ENCODE data around the gene PABPN1L.

PABPN1L gene

DNA sequence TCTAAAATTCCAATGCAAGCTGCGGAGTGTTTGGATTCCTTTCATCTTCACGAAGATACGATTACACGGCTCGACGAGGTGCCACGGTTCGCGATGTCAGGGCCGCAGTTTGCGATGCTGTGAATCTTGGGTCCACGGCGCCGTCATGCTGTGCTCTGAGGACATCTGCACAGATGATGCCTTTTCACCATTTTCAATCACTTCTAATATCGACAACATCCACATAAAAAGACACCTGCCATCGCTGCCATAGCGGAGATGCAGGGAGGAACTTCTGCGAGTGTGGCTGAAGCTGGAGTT, 47.9 kb downstream of the PABPN1L start:
- no peak for TF ChIP-seq CTCF (IDR thresholded peaks at IDR 0.05; ENCODE audit: low read depth, low read length)
- no peak overlapping the region for H3K4me3 ChIP-seq (ENCODE audit: low read depth, low read length)
- no peak for DNase-seq (ENCODE audit: low read depth, low spot score)
- in situ Hi-C loops (cut with HindIII; ENCODE audit: low sequenced_read_pairs): no loop called here

DNA sequence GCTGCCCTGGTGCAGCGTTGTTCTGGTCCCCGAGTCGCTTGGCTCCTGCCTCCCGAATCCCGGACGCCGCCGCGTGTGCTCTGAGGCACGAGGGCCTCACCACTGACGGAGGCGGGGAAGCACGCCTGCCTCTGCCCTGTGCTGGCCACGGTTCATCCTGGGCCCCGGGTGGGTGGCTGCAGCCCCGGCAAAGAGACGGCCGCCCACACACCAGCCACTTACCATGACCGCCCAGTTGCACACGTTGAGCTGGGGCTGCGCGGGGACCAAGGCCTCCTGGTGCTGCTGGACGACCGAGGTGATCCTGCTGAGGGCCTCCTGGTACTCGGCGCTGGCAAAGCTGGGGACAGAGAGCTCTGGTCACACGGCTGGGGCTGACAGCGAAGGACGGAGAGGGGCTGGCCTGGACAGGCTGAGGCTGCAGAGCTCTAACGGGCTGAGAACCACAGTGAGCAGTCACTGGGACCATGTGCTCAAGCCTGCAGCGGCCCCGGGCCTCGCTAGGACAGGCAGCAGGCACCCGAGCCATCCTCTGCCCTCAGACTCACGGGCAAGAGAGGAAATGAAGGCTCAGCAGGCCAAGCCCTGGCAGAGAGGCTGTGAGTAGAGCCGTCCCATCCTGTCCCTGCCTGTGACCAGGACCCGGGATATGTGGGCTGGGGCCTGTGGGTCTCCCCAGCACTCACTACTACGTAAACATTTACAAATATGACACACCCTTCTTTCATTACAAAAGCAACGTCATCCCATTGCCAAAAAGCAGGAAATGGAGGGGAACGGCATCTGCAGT, 48.5 kb downstream of the PABPN1L start:
- in situ Hi-C loops (cut with HindIII; ENCODE audit: low sequenced_read_pairs): no loop called here
- TF ChIP-seq CTCF (IDR thresholded peaks at IDR 0.05; ENCODE audit: low read depth, low read length): no peak
- no peak overlapping the region for H3K4me3 ChIP-seq (ENCODE audit: low read depth, low read length)
- no peak for DNase-seq (ENCODE audit: low read depth, low spot score)

- TF ChIP-seq CTCF (IDR thresholded peaks at IDR 0.05; ENCODE audit: low read depth, low read length): no peak
- no peak for DNase-seq (ENCODE audit: low read depth, low spot score)
- in situ Hi-C loops (cut with HindIII; ENCODE audit: low sequenced_read_pairs): no loop called here
- no peak overlapping the region for H3K4me3 ChIP-seq (ENCODE audit: low read depth, low read length)
These were observed 49.5 kb downstream of the PABPN1L start for GRCh38 chr16:88816736-88817535.

GRCh38 chr16:88815901-88816589, 50.4 kb downstream of the PABPN1L start:
- no peak overlapping the region for H3K4me3 ChIP-seq (ENCODE audit: low read depth, low read length)
- TF ChIP-seq CTCF (IDR thresholded peaks at IDR 0.05; ENCODE audit: low read depth, low read length): peak; percentile 77
- no peak for DNase-seq (ENCODE audit: low read depth, low spot score)
- in situ Hi-C loops (cut with HindIII; ENCODE audit: low sequenced_read_pairs): no loop called here

GRCh38 chr16:88815227-88815626, 51.2 kb downstream of the PABPN1L start:
- in situ Hi-C loops (cut with HindIII; ENCODE audit: low sequenced_read_pairs): no loop called here

More at GRCh38 chr16:88815227-88815626, 51.2 kb downstream of the PABPN1L start:
- H3K4me3 ChIP-seq (ENCODE audit: low read depth, low read length): no peak overlapping the region
- no peak for DNase-seq (ENCODE audit: low read depth, low spot score)
- no peak for TF ChIP-seq CTCF (IDR thresholded peaks at IDR 0.05; ENCODE audit: low read depth, low read length)
